CD1c-positive myeloid dendritic cell (primary cell): Measurements from ENCODE around the gene FOXP2.
"Not testable (repeated sequence)": the region's sequence is repeated elsewhere in the genome, so short reads cannot be mapped to it uniquely, and the experiment has no call there.

Experiments used
- DNase-seq: peaks from one replicate; pipeline ENCODE4 v3.0.0-alpha.2; 2016; ENCODE audit errors: extremely low spot score

Gene FOXP2

GRCh38 chr7:114422507-114423501, 8.2 kb downstream of the FOXP2 start:
- no peak for DNase-seq

- no peak for DNase-seq
Measured at GRCh38 chr7:114426382-114426781, 11.8 kb downstream of the FOXP2 start.

GRCh38 chr7:114426824-114427223, 12.2 kb downstream of the FOXP2 start:
- DNase-seq, result no peak

GRCh38 chr7:114428211-114428610, 13.6 kb downstream of the FOXP2 start:
- no peak for DNase-seq

- DNase-seq, result no peak
Measured at GRCh38 chr7:114431189-114431588, 16.6 kb downstream of the FOXP2 start.

- DNase-seq, result no peak
Measured at GRCh38 chr7:114432061-114432460, 17.4 kb downstream of the FOXP2 start.

GRCh38 chr7:114432703-114433102, 18.1 kb downstream of the FOXP2 start:
- no peak for DNase-seq

- no peak for DNase-seq
Measured at GRCh38 chr7:114439581-114439980, 25.0 kb downstream of the FOXP2 start.

- DNase-seq, result not testable (repeated sequence)
Measured at GRCh38 chr7:114440927-114441326, 26.3 kb downstream of the FOXP2 start.

- DNase-seq, result no peak
Measured at GRCh38 chr7:114444196-114444595, 29.6 kb downstream of the FOXP2 start.

- DNase-seq, result no peak
Measured at GRCh38 chr7:114450431-114450830, 35.8 kb downstream of the FOXP2 start.

GRCh38 chr7:114459574-114459973, 45.0 kb downstream of the FOXP2 start:
- DNase-seq, result no peak

- no peak for DNase-seq
Measured at GRCh38 chr7:114460021-114460420, 45.4 kb downstream of the FOXP2 start.

- DNase-seq, result no peak
Measured at GRCh38 chr7:114466917-114467316, 52.3 kb downstream of the FOXP2 start.

- DNase-seq, result no peak
Measured at GRCh38 chr7:114468844-114469243, 54.2 kb downstream of the FOXP2 start.

GRCh38 chr7:114472896-114473512, 58.4 kb downstream of the FOXP2 start:
- no peak for DNase-seq

GRCh38 chr7:114478384-114478783, 63.8 kb downstream of the FOXP2 start:
- no peak for DNase-seq

GRCh38 chr7:114481999-114482398, 67.4 kb downstream of the FOXP2 start:
- DNase-seq, result no peak

GRCh38 chr7:114484226-114484625, 69.6 kb downstream of the FOXP2 start:
- no peak for DNase-seq

- no peak for DNase-seq
Measured at GRCh38 chr7:114487174-114487573, 72.6 kb downstream of the FOXP2 start.

GRCh38 chr7:114488696-114489095, 74.1 kb downstream of the FOXP2 start:
- DNase-seq, result no peak

- DNase-seq, result not testable (repeated sequence)
Measured at GRCh38 chr7:114497491-114497890, 82.9 kb downstream of the FOXP2 start.
